Measurements from ENCODE around the gene PSME2. TPM values are rescaled to one million over a fixed set of nuclear protein-coding genes. Genes with fewer than 3 reads are reported as not detected.
A peak's percentile ranks its signal among the peaks of the same experiment; 100 is the strongest.

The PSME2 gene
- polyA plus RNA-seq, 1 donor from 2014 or later, result 73.3 TPM

DNA sequence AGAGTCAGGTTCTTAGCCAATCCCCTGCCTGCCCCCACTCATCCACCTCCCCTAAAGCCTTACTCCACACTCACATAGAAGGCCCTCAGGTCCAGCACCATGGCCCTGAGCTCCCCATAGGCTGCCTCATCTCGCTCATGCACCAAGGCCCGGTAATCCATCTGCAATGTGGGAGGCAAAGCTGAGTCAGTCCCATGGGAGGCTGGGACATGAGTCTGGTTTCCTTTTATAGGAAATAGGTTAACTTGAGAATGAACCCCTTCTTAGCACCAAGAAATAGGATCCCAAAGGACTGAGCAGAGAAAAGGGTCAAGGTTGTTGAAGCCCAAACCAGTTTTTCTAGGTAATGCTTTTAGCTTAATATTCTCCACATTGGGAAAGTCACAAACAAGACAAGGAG is 2.9 kb downstream of the PSME2 start:
- Histone ChIP-seq H3K9me3 (ENCODE audit: low read length) (no peaks in the 10 kb centered on the region), H3K27ac (ENCODE audit: low read length) (no peak overlapping the region), H4K20me1 (ENCODE audit: insufficient read depth) (no peaks in the 10 kb centered on the region), H3K36me3 (ENCODE audit: insufficient read depth, low read length) (no peaks in the 10 kb centered on the region), H3K9ac (ENCODE audit: low read length) (no peak overlapping the region), H3K4me3 (ENCODE audit: low read length) (no peak overlapping the region), H3K9me2 (ENCODE audit: insufficient read depth, low read length) (no peaks in the 10 kb centered on the region), H3K4me2 (ENCODE audit: low read length) (no peak overlapping the region), H2AFZ (ENCODE audit: low read depth, low read length) (no peak overlapping the region), H3F3A (ENCODE audit: insufficient read depth, low read length, poor library complexity, severe bottlenecking) (peaks cover 11% of the 10 kb centered on the region), H3K27me3 (ENCODE audit: insufficient read depth, low read depth, low read length) (no peaks in the 10 kb centered on the region), H3K79me2 (replicated peaks; ENCODE audit: insufficient read depth, low read length) (peaks cover 19% of the 10 kb centered on the region)
- TF ChIP-seq EZH2 (IDR thresholded peaks at IDR 0.05; ENCODE audit: borderline replicate concordance, insufficient read depth, low read length, poor library complexity, severe bottlenecking) (no peak), EP300 (conservative IDR thresholded peaks at IDR 0.05; ENCODE audit: poor library complexity, severe bottlenecking) (no peak), SMC3 (conservative IDR thresholded peaks at IDR 0.05; ENCODE audit: poor library complexity) (no peak), CTCF (IDR thresholded peaks at IDR 0.05; ENCODE audit: poor library complexity, severe bottlenecking) (no peak), TAF1 (IDR thresholded peaks at IDR 0.05; ENCODE audit: low read depth) (no peak), RAD21 (conservative IDR thresholded peaks at IDR 0.05) (no peak), POLR2AphosphoS5 (IDR thresholded peaks at IDR 0.05) (no peak), MXI1 (conservative IDR thresholded peaks at IDR 0.05; ENCODE audit: poor library complexity, severe bottlenecking) (no peak)
- TF ChIP-seq, protein P1, sequence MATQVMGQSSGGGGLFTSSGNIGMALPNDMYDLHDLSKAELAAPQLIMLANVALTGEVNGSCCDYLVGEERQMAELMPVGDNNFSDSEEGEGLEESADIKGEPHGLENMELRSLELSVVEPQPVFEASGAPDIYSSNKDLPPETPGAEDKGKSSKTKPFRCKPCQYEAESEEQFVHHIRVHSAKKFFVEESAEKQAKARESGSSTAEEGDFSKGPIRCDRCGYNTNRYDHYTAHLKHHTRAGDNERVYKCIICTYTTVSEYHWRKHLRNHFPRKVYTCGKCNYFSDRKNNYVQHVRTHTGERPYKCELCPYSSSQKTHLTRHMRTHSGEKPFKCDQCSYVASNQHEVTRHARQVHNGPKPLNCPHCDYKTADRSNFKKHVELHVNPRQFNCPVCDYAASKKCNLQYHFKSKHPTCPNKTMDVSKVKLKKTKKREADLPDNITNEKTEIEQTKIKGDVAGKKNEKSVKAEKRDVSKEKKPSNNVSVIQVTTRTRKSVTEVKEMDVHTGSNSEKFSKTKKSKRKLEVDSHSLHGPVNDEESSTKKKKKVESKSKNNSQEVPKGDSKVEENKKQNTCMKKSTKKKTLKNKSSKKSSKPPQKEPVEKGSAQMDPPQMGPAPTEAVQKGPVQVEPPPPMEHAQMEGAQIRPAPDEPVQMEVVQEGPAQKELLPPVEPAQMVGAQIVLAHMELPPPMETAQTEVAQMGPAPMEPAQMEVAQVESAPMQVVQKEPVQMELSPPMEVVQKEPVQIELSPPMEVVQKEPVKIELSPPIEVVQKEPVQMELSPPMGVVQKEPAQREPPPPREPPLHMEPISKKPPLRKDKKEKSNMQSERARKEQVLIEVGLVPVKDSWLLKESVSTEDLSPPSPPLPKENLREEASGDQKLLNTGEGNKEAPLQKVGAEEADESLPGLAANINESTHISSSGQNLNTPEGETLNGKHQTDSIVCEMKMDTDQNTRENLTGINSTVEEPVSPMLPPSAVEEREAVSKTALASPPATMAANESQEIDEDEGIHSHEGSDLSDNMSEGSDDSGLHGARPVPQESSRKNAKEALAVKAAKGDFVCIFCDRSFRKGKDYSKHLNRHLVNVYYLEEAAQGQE (IDR thresholded peaks at IDR 0.05; ENCODE audit: borderline replicate concordance), result no peak

DNA sequence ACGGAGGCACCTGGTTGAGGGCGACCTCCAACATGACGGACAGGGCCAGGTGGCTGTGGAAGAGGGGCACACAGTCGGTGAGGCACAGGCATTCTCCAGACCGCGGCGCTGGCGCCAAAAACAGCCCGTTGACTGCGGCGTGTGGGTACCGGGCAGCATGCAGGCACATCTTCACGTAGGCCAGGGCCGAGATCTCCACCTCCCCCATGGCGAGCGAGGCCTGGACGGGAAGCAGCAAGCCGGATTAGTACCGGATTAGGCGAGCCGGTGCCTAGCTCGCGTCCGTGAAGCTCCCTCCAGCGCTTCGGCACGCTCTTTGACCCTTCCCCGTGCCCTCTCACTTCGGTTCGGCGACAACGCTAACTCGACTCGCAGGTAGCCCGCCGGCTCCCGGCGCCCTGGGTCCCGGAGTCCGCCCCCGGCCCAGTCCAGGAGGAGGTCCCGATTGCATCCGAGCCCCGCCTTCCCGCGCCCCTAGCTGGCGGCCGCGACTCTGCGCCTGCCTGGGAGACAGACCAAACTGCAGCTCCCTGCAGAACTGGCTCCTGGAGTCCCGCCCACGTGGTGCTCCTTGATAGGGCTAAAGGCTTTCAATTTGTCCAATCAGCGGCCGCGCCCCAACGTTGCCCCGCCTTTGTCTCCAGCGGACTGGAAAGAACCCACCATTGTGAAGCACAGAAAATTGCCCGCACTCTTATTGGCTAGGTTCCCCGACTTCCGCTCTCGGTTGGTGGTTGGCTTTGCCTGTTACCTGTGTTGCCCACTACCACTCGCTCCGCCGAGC is 5.1 kb downstream of the PSME2 start, which contains the start of gene EMC9:
TSS of gene EMC9 (minus strand) at position 495 of the 784 bp plus-strand sequence. CDS start at position 208, 287 bp downstream.
- Histone ChIP-seq H3K27me3 (ENCODE audit: insufficient read depth, low read depth, low read length) (no peaks in the 10 kb centered on the region), H3K4me2 (ENCODE audit: low read length) (peak within 1 kb of the TSS; percentile 94), H2AFZ (ENCODE audit: low read depth, low read length) (peak within 1 kb of the TSS; percentile 61), H3K36me3 (ENCODE audit: insufficient read depth, low read length) (no peaks in the 10 kb centered on the region), H3K9me2 (ENCODE audit: insufficient read depth, low read length) (no peaks in the 10 kb centered on the region), H4K20me1 (ENCODE audit: insufficient read depth) (no peaks in the 10 kb centered on the region), H3K4me3 (ENCODE audit: low read length) (peak within 1 kb of the TSS; percentile 90), H3K79me2 (replicated peaks; ENCODE audit: insufficient read depth, low read length) (peaks cover 10% of the 10 kb centered on the region), H3F3A (ENCODE audit: insufficient read depth, low read length, poor library complexity, severe bottlenecking) (peaks cover 11% of the 10 kb centered on the region), H3K27ac (ENCODE audit: low read length) (peak within 1 kb of the TSS; percentile 90), H3K9ac (ENCODE audit: low read length) (peak within 1 kb of the TSS; percentile 89), H3K9me3 (ENCODE audit: low read length) (no peaks in the 10 kb centered on the region)
- TF ChIP-seq SMC3 (conservative IDR thresholded peaks at IDR 0.05; ENCODE audit: poor library complexity), result peak; percentile 10
- no peak for TF ChIP-seq EP300 (conservative IDR thresholded peaks at IDR 0.05; ENCODE audit: poor library complexity, severe bottlenecking)
- TF ChIP-seq TAF1 (IDR thresholded peaks at IDR 0.05; ENCODE audit: low read depth), result peak; percentile 87
- no peak for TF ChIP-seq RAD21 (conservative IDR thresholded peaks at IDR 0.05)
- TF ChIP-seq MXI1 (conservative IDR thresholded peaks at IDR 0.05; ENCODE audit: poor library complexity, severe bottlenecking), result peak; percentile 81
- TF ChIP-seq POLR2AphosphoS5 (IDR thresholded peaks at IDR 0.05), result peak; percentile 82
- peak; percentile 74 for TF ChIP-seq CTCF (IDR thresholded peaks at IDR 0.05; ENCODE audit: poor library complexity, severe bottlenecking)
- TF ChIP-seq EZH2 (IDR thresholded peaks at IDR 0.05; ENCODE audit: borderline replicate concordance, insufficient read depth, low read length, poor library complexity, severe bottlenecking), result no peak
- TF ChIP-seq, protein P1 (IDR thresholded peaks at IDR 0.05; ENCODE audit: borderline replicate concordance), result peak; percentile 42

All from neural cell (in vitro differentiated cells).